Adrenal gland (tissue), 12 donors: ENCODE measurements around the gene STXBP5. TPM values are rescaled to one million over a fixed set of nuclear protein-coding genes. Genes with fewer than 3 reads are reported as not detected.
A peak's percentile ranks its signal among the peaks of the same experiment; 100 is the strongest.

Source experiments
- DNase-seq, 7 donors: peaks; one replicate each; pipeline ENCODE4 v3.0.0-alpha.2; 2019 to 2020
- H3K27ac ChIP-seq, 5 donors: fragments of 200-600 bp; sonication (generic) in 4 of 5; 1 replicate in 3 of 5; 2 replicates in 2 of 5; pipeline versions ENCODE4 v1.5.1 to v1.8.0; 2016 to 2020; ENCODE audit warnings: mild to moderate bottlenecking in 1 of 5
- H3K27me3 ChIP-seq: fragments of 200-600 bp; 2 replicates; pipeline ENCODE4 v1.8.0; 2021
- H3K36me3 ChIP-seq, 2 donors: fragments of 200-600 bp; replicated peaks in 1 of 2; 1 replicate in 1 of 2; 2 replicates in 1 of 2; pipeline versions ENCODE4 v1.5.1 to v1.8.0; 2018 to 2022
- H3K4me1 ChIP-seq, 2 donors: fragments of 200-600 bp; replicated peaks in 1 of 2; 1 replicate in 1 of 2; 2 replicates in 1 of 2; pipeline versions ENCODE4 v1.5.1 to v1.8.0; 2018 to 2021
- H3K4me3 ChIP-seq, 4 donors: fragments of 200-600 bp; sonication (generic) in 3 of 4; one replicate each; pipeline ENCODE4 v1.5.1; 2016 to 2018
- H3K9me3 ChIP-seq, 3 donors: fragments of 200-600 bp; sonication (generic) in 1 of 3; replicated peaks in 1 of 3; 1 replicate in 2 of 3; 2 replicates in 1 of 3; pipeline versions ENCODE4 v1.5.1 to v1.8.0; 2016 to 2021
- POLR2A ChIP-seq, 2 donors: fragments of 450-650 bp; IDR thresholded peaks; one replicate each; pipeline ENCODE4 v1.6.1; 2017; ENCODE audit warnings: antibody characterized with exemption in 2 of 2, mild to moderate bottlenecking in 2 of 2, moderate library complexity in 1 of 2
- WGBS, 4 donors: extraction: QIAGEN DNeasy Blood & Tissue Kit in 2 of 4; methylation state at CpG; one replicate each; pipeline versions ENCODE4 v1.1.5 to v1.1.7; 2013 to 2017; 5-methylcytosine and 5-hydroxymethylcytosine counted together
- intact Hi-C, 2 donors: fragments of 100-400 bp; cut with DNase I; formaldehyde crosslinking; loops; one replicate each; pipeline versions ENCODE4 v1.14.1 to v1.15.0; 2022 to 2023
- polyA plus RNA-seq, 3 donors: library from polyadenylated mRNA; stranded (reverse); fragments of 200-250 nt in 2 of 3; fragments of 350-450 nt in 1 of 3; fragmentation: Illumina TruSeq in 1 of 3; extraction: RNeasy Lipid Tissue Mini Kit (QIAGEN cat#74804) in 1 of 3; gene quantifications; one replicate each; pipeline ENCODE4 v1.2.3, GENCODE V29; 2013 to 2014
- total RNA-seq, 9 donors: library from RNA; depleted of rRNA in 4 of 9; stranded (reverse); fragments of >200 nt in 4 of 9; fragments of 120-200 nt in 1 of 9; fragmentation: NEBNext Ultra II Directional in 1 of 9; extraction: Animal tissue kit (Norgen Biotek cat#: 25700) in 1 of 9; gene quantifications; one replicate each; pipeline versions ENCODE4 v1.1.0 to v1.2.4, GENCODE V29; 2013 to 2023
- TF ChIP-seq, protein P1 (sequence below), 6 experiments: fragments of 450-650 bp in 4 of 6; fragments of 200-600 bp in 2 of 6; sonication (generic) in 1 of 6; IDR thresholded peaks; 1 replicate in 5 of 6; 2 replicates in 1 of 6; pipeline versions ENCODE4 v1.5.1 to v1.8.0; 2016 to 2021; ENCODE audit warnings: antibody characterized with exemption in 6 of 6, mild to moderate bottlenecking in 2 of 6, moderate library complexity in 1 of 6
- donor health status: healthy with polysubstance abuse.
- donor health status: Bipolar disorder and iron deficiency.
- donor health status: DM: yes; HTN: yes; CAD: no.
- donor health status: DM: no; HTN: no; CAD: no.
- donor health status: DM: no; HTN: no; CAD: no.
- donor health status: DM: yes; HTN: yes; CAD: no.

Gene STXBP5
- total and polyA plus RNA-seq, 12 donors: 18.0 to 66.3 (median 30.1) TPM

DNA sequence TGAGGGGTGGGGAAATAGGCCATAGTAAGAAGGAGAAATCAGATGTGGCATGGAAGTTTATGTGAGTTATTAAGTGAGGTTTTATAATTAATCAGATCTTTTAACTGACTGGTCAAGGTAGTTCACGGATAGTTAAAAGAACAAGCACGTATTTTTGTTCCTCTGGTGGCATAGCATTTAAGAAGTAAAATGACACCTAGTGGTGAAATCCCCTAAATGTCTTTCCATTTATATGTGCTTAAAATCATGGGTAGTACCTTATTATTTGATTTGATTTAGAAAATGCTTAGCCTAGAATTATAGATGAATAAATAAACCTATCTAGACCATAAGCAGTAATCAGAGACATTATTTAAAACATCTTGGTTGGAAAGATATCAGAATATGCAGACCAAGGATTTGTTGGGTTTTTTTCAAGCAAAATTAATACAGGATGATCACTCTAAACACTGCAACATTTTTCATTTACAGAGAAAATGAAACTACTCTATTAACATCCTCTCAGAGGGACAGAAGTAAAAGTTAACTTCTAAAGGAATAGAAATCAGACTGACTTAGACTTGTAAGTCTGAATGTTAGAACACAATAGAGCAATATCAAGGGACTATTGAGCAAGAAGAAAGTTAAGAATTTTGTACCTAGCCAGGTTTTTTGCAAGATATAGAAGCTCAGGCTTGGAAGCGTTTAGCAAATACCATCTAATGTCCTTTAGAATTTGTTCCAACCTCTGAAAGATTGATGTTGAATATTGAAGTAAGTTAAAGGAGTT lies 81.1 kb downstream of the STXBP5 start:
- H3K4me1 ChIP-seq: peaks cover 9 to 14% of the 10 kb centered on the region in 2 donors
- H3K4me3 ChIP-seq: no peak overlapping the region
- no peaks in the 10 kb centered on the region for H3K36me3 ChIP-seq
- DNase-seq: no peak
- H3K27ac ChIP-seq: peak overlapping the region in 3 of 5 donors; percentile 7 to 23 (median 7)
- no peaks in the 10 kb centered on the region for H3K27me3 ChIP-seq
- H3K9me3 ChIP-seq: no peaks in the 10 kb centered on the region
- no peak for TF ChIP-seq POLR2A (IDR thresholded peaks at IDR 0.05)
- TF ChIP-seq, protein P1, sequence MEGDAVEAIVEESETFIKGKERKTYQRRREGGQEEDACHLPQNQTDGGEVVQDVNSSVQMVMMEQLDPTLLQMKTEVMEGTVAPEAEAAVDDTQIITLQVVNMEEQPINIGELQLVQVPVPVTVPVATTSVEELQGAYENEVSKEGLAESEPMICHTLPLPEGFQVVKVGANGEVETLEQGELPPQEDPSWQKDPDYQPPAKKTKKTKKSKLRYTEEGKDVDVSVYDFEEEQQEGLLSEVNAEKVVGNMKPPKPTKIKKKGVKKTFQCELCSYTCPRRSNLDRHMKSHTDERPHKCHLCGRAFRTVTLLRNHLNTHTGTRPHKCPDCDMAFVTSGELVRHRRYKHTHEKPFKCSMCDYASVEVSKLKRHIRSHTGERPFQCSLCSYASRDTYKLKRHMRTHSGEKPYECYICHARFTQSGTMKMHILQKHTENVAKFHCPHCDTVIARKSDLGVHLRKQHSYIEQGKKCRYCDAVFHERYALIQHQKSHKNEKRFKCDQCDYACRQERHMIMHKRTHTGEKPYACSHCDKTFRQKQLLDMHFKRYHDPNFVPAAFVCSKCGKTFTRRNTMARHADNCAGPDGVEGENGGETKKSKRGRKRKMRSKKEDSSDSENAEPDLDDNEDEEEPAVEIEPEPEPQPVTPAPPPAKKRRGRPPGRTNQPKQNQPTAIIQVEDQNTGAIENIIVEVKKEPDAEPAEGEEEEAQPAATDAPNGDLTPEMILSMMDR (IDR thresholded peaks at IDR 0.05): peak; percentile 37 to 66 (median 48)
- intact Hi-C loops: loop anchor here in 1 of 2 donors (10.0 kb wide), 1 partner anchor 430 kb away; no protein-coding TSS in a partner anchor
- WGBS, 4 donors: 18 to 25% (median 19%) methylated on average over 3 of the region's 3 CpGs

DNA sequence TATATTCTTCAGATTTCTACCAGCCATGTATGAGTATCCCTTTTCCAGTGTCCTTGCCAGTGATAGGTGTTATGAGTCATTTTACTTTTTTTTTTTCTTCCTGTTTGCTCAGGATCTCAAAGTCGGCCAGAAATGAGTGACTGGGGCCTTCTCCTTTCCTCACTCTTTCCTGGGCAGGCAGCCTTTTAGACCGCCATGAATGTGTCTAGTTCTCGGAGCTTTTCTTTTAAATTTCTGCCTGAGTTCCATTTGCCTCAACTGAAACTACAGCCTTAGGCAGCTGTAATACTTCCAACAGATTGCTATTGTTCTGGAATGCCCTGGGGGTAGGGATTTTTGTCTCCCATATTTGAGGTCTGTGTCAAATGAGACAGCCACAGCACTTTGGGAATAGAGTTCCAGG lies 83.7 kb downstream of the STXBP5 start:
- peak in 5 of 7 donors; percentile 41 to 61 (median 50) for DNase-seq
- TF ChIP-seq, protein P1 (IDR thresholded peaks at IDR 0.05): no peak
- TF ChIP-seq POLR2A (IDR thresholded peaks at IDR 0.05): no peak
- no peaks in the 10 kb centered on the region for H3K9me3 ChIP-seq
- H3K27me3 ChIP-seq: no peaks in the 10 kb centered on the region
- whole genome bisulfite sequencing, 4 donors: 33 to 56% (median 43%) methylated on average over 3 of the region's 3 CpGs
- peaks cover 9 to 14% of the 10 kb centered on the region in 2 donors for H3K4me1 ChIP-seq
- H3K36me3 ChIP-seq: no peaks in the 10 kb centered on the region
- H3K27ac ChIP-seq: peak overlapping the region in 3 of 5 donors; percentile 25 to 74 (median 71)
- no peak overlapping the region for H3K4me3 ChIP-seq
- intact Hi-C loops: loop anchor here in 1 of 2 donors (10.0 kb wide), 1 partner anchor 433 kb away; no protein-coding TSS in a partner anchor

DNA sequence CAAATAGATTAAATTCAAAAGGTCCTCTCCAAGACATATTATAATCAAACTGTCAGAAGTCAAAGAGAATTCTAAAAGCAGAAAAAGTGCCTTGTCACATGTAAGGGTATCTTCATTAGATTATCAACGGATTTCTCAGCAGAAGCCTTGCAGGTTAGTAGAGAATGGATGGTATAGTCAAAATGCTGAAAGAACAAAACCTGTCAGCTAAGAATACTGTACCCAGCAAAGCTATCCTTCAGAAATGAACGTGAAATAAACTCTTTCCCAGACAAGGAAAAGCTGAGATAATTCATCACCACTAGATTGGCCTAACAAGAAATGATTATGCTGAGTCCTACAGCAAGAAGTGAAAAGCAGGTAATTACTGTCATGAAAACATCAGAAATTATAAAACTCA lies 92.9 kb downstream of the STXBP5 start:
- Histone ChIP-seq H3K36me3 (no peaks in the 10 kb centered on the region), H3K27me3 (no peaks in the 10 kb centered on the region), H3K4me3 (no peak overlapping the region), H3K4me1 (no peaks in the 10 kb centered on the region), H3K27ac (no peak overlapping the region), H3K9me3 (peaks cover 0 to 3% (median 0%) of the 10 kb centered on the region in 3 donors)
- intact Hi-C loops: no loop called here
- WGBS, 4 donors: 95 to 98% (median 97%) methylated on average over 2 of the region's 2 CpGs
- TF ChIP-seq, protein P1 (IDR thresholded peaks at IDR 0.05): no peak
- TF ChIP-seq POLR2A (IDR thresholded peaks at IDR 0.05): no peak
- no peak for DNase-seq

DNA sequence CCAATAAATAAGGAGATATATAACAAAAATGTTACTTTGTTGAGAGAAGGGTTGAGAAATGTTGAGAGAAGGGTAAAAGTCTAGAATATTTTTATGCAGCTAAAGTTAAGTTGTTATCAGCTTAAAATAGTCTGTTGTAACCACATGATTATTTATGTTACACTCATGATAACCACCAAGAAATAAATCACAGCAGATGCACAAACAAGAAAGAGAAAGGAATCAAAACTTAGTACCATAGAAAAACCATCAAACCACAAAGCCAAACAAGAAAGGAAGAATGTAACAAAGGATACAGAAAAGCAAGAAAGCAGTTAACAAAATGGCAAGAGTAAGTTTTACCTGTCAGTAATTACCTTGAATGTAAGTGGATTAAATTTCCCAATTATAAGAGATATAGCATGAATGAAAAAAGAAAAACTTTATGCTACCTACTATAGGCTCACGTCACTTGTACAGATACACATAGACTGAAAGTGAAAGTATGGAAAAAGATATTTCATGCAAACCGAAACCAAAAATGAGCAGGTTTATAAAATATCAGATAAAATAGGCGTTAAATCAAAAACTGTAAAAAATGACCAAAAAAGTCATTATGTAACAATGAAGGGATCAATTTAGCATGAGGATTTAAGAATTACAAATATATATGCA lies 93.6 kb downstream of the STXBP5 start:
- peaks cover 0 to 3% (median 0%) of the 10 kb centered on the region in 3 donors for H3K9me3 ChIP-seq
- H3K4me3 ChIP-seq: no peak overlapping the region
- no peak overlapping the region for H3K27ac ChIP-seq
- no peak for DNase-seq
- H3K4me1 ChIP-seq: no peaks in the 10 kb centered on the region
- H3K36me3 ChIP-seq: no peaks in the 10 kb centered on the region
- 93 to 100% (median 95%) methylated on average over 3 of the region's 3 CpGs for WGBS, 4 donors
- intact Hi-C loops: no loop called here
- no peaks in the 10 kb centered on the region for H3K27me3 ChIP-seq
- TF ChIP-seq POLR2A (IDR thresholded peaks at IDR 0.05): no peak
- TF ChIP-seq, protein P1 (IDR thresholded peaks at IDR 0.05): no peak
